Measurements from ENCODE around the gene ENGASE.

ENGASE gene

GRCh38 chr17:79041041-79041570 is 33.5 kb upstream of the ENGASE start:
- no peak for DNase-seq

- DNase-seq, result no peak
These were observed 32.8 kb upstream of the ENGASE start for GRCh38 chr17:79041723-79042420.

GRCh38 chr17:79042421-79043190 is 32.0 kb upstream of the ENGASE start:
- peak; percentile 21 for DNase-seq

- no peak for DNase-seq
These were observed 31.3 kb upstream of the ENGASE start for GRCh38 chr17:79043191-79043930.

GRCh38 chr17:79043931-79044320 is 30.7 kb upstream of the ENGASE start:
- DNase-seq, result no peak

GRCh38 chr17:79044462-79044861 is 30.2 kb upstream of the ENGASE start:
- no peak for DNase-seq

- no peak for DNase-seq
These were observed 29.5 kb upstream of the ENGASE start for GRCh38 chr17:79045001-79045729.

- peak; percentile 39 for DNase-seq
These were observed 28.8 kb upstream of the ENGASE start for GRCh38 chr17:79045842-79046196.

- DNase-seq, result no peak
These were observed 28.3 kb upstream of the ENGASE start for GRCh38 chr17:79046197-79046915.

GRCh38 chr17:79046916-79047280 is 27.7 kb upstream of the ENGASE start:
- no peak for DNase-seq

- DNase-seq, result no peak
These were observed 27.2 kb upstream of the ENGASE start for GRCh38 chr17:79047291-79047920.

GRCh38 chr17:79047923-79048825 is 26.4 kb upstream of the ENGASE start:
- DNase-seq, result no peak

- no peak for DNase-seq
These were observed 25.5 kb upstream of the ENGASE start for GRCh38 chr17:79048826-79049755.

GRCh38 chr17:79049821-79050220 is 24.8 kb upstream of the ENGASE start:
- no peak for DNase-seq

GRCh38 chr17:79050551-79050950 is 24.1 kb upstream of the ENGASE start:
- no peak for DNase-seq

GRCh38 chr17:79051306-79051705 is 23.3 kb upstream of the ENGASE start:
- no peak for DNase-seq

- no peak for DNase-seq
These were observed 22.5 kb upstream of the ENGASE start for GRCh38 chr17:79052131-79052530.

GRCh38 chr17:79053251-79053925 is 21.2 kb upstream of the ENGASE start:
- DNase-seq, result no peak

Data from GDM1 (cell line).